ENCODE results near the gene DHFR.
"Not testable (repeated sequence)": the region's sequence is repeated elsewhere in the genome, so short reads cannot be mapped to it uniquely, and the experiment has no call there.

The DHFR gene

DNA sequence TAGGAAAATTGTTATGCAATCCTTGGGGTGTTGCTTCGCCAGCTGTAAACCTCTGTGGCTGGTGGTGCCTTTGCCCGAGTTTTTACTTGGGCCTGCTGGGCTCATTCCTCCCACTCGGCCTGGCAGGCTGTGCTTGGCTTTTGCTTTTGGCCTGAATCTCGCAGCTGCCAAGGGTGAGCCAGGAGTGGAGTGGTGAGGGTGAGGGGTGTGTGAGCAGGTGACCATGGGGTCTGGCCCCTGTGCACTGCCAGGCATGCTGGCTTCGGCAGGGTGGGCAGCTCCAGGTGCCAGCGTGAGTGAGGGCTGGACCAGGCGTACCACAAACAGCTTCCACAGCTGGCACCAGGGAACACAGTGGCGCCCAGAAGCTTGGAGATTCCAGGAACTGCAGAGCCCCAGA, 12.6 kb upstream of the DHFR start:
- TF ChIP-seq POLR2A (IDR thresholded peaks at IDR 0.05; ENCODE audit: extremely low read depth, insufficient read length) (no peak), MYC (IDR thresholded peaks at IDR 0.05; ENCODE audit: low read depth, low read length) (no peak)
- TF ChIP-seq, protein P1, sequence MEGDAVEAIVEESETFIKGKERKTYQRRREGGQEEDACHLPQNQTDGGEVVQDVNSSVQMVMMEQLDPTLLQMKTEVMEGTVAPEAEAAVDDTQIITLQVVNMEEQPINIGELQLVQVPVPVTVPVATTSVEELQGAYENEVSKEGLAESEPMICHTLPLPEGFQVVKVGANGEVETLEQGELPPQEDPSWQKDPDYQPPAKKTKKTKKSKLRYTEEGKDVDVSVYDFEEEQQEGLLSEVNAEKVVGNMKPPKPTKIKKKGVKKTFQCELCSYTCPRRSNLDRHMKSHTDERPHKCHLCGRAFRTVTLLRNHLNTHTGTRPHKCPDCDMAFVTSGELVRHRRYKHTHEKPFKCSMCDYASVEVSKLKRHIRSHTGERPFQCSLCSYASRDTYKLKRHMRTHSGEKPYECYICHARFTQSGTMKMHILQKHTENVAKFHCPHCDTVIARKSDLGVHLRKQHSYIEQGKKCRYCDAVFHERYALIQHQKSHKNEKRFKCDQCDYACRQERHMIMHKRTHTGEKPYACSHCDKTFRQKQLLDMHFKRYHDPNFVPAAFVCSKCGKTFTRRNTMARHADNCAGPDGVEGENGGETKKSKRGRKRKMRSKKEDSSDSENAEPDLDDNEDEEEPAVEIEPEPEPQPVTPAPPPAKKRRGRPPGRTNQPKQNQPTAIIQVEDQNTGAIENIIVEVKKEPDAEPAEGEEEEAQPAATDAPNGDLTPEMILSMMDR (IDR thresholded peaks at IDR 0.05; ENCODE audit: low read depth, low read length): no peak
- TF ChIP-seq, protein P2, sequence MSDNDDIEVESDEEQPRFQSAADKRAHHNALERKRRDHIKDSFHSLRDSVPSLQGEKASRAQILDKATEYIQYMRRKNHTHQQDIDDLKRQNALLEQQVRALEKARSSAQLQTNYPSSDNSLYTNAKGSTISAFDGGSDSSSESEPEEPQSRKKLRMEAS (IDR thresholded peaks at IDR 0.05; ENCODE audit: low read depth, low read length): no peak
- no peak for DNase-seq (ENCODE audit: low read depth)
- no peak overlapping the region for H3K4me3 ChIP-seq (ENCODE audit: low read depth, low read length)

DNA sequence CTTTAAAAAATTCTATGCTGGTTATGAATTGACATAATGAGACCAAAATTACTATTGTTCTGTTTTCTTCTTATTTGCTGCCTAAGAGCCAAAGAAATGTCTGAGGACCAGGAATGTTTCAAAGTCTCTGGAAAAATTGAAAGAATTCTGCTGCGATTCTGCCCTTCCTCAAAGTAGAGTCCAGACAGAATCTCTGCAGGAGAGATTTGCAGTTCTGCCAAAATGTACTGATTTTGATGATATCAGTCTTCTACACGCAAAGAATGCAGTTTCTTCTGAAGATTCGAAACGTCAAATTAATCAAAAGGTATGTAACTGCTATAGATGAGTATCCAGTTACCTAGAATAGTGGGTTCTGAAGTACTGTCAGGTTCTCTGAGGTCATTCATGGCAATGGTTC, 10.3 kb upstream of the DHFR start:
- DNase-seq (ENCODE audit: low read depth): no peak

DNA sequence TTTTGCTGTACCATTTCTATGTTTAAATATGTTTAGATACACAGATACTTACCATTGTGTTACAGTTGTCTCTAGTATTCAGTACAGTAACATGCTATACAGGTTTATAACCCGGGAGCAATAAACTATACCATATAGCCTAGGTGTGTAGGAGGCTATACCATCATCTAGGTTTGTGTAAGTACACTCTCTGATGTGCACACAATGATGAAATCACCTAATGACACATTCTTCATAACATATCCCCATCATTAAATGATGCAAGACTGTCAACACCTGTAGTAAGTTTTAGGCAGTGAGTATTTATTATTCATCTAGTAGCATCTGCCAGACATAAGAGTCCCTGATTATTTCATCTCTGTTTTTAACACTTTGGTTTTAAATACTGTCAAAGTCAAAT, 7.3 kb upstream of the DHFR start:
- TF ChIP-seq, protein P1 (IDR thresholded peaks at IDR 0.05; ENCODE audit: low read depth, low read length): no peak
- TF ChIP-seq, protein P2 (IDR thresholded peaks at IDR 0.05; ENCODE audit: low read depth, low read length): no peak
- TF ChIP-seq MYC (IDR thresholded peaks at IDR 0.05; ENCODE audit: low read depth, low read length) (no peak), POLR2A (IDR thresholded peaks at IDR 0.05; ENCODE audit: extremely low read depth, insufficient read length) (no peak)
- no peak overlapping the region for H3K4me3 ChIP-seq (ENCODE audit: low read depth, low read length)
- DNase-seq (ENCODE audit: low read depth): no peak

More for the DNA sequence above, 10.3 kb upstream of the DHFR start:
- H3K4me3 ChIP-seq (ENCODE audit: low read depth, low read length): no peak overlapping the region
- no peak for TF ChIP-seq MYC (IDR thresholded peaks at IDR 0.05; ENCODE audit: low read depth, low read length)
- no peak for TF ChIP-seq POLR2A (IDR thresholded peaks at IDR 0.05; ENCODE audit: extremely low read depth, insufficient read length)
- TF ChIP-seq, protein P2 (IDR thresholded peaks at IDR 0.05; ENCODE audit: low read depth, low read length): no peak
- TF ChIP-seq, protein P1 (IDR thresholded peaks at IDR 0.05; ENCODE audit: low read depth, low read length): no peak

DNA sequence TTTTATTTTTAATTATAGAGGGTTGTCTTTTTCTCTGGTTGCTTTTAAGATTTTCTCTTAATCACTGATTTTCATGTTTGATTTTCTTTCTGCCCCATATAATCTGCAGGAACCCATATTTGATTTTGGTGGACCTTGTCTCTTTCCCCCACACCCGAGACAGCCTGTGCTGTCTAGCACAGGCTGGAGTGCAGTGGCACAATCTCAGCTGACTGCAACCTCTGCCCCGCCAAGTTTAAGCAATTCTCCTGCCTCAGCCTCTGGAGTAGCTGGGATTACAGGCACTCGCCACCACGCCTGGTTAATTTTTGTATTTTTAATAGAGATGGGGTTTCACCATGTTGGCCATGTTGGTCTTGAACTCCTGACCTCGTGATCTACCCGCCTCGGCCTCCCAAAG, 5.9 kb upstream of the DHFR start:
- DNase-seq (ENCODE audit: low read depth); H3K4me3 ChIP-seq (ENCODE audit: low read depth, low read length): not testable (repeated sequence)

DNA sequence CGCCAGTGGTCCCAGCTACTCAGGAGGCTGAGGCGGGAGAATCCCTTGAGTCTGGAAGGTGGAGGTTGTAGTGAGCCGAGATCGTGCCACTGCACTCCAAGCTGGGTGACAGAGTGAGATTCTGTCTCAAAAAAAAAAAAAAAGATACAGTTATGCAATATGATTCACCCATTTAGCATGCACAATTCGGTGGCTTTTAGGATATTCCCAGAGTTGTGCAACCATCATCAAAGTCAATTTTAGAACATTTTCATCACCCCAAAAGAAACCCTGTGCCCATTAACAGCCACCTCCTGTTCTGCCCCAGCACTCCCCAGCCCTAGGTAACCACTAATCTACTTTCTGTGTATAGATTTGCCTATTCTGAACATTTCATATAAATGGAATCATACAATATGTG, 4.3 kb upstream of the DHFR start:
- no peak for DNase-seq (ENCODE audit: low read depth)
- H3K4me3 ChIP-seq (ENCODE audit: low read depth, low read length): no peak overlapping the region
- TF ChIP-seq POLR2A (IDR thresholded peaks at IDR 0.05; ENCODE audit: extremely low read depth, insufficient read length) (no peak), MYC (IDR thresholded peaks at IDR 0.05; ENCODE audit: low read depth, low read length) (no peak)
- TF ChIP-seq, protein P1 (IDR thresholded peaks at IDR 0.05; ENCODE audit: low read depth, low read length): no peak
- TF ChIP-seq, protein P2 (IDR thresholded peaks at IDR 0.05; ENCODE audit: low read depth, low read length): no peak

DNA sequence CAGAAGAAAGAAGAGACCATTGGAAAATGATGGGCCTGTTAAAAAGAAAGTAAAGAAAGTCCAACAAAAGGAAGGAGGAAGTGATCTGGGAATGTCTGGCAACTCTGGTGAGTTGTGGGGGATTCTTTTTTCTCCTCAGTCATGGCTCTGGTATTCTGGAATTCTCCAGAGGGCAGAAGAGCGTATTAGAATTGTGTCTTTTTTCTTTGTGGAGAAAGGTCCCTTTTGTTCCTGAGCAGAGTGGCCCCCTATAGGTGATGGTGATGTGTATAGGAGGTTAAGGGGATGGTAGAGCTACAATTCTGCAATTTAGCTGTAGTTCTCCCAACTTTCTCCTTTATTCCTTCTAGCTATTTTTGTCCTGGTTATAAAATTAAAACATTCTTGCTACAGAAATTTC, 1.6 kb upstream of the DHFR start:
- H3K4me3 ChIP-seq (ENCODE audit: low read depth, low read length): peak overlapping the region; percentile 86
- TF ChIP-seq MYC (IDR thresholded peaks at IDR 0.05; ENCODE audit: low read depth, low read length): no peak
- TF ChIP-seq, protein P1 (IDR thresholded peaks at IDR 0.05; ENCODE audit: low read depth, low read length): no peak
- TF ChIP-seq, protein P2 (IDR thresholded peaks at IDR 0.05; ENCODE audit: low read depth, low read length): no peak
- TF ChIP-seq POLR2A (IDR thresholded peaks at IDR 0.05; ENCODE audit: extremely low read depth, insufficient read length): no peak
- DNase-seq (ENCODE audit: low read depth): peak; percentile 12
